Neutrophil (primary cell): Measurements from ENCODE around the gene SETD3.

ENCODE experiments used
- H3K27ac ChIP-seq: fragments of 200-600 bp; sonication (generic); 2 replicates; pipeline ENCODE4 v1.5.1; 2016; ENCODE audit warnings: mild to moderate bottlenecking, moderate library complexity
- H3K27me3 ChIP-seq: fragments of 200-600 bp; sonication (generic); 2 replicates; pipeline ENCODE4 v1.6.0; 2016; ENCODE audit warnings: mild to moderate bottlenecking
- H3K36me3 ChIP-seq: fragments of 200-600 bp; sonication (generic); 2 replicates; pipeline ENCODE4 v1.5.1; 2017
- H3K4me1 ChIP-seq, 2 experiments: fragments of 200-600 bp in 1 of 2; sonication (generic) in 1 of 2; 1 replicate in 1 of 2; 2 replicates in 1 of 2; pipeline versions ENCODE4 v1.5.1 to v1.6.1; 2013 to 2016; ENCODE audit warnings: low read depth in 1 of 2, low read length in 1 of 2, mild to moderate bottlenecking in 1 of 2, moderate library complexity in 1 of 2; ENCODE audit not compliant: control insufficient read depth in 1 of 2, insufficient read depth in 1 of 2
- H3K4me3 ChIP-seq, 2 experiments: fragments of 200-600 bp in 1 of 2; sonication (generic) in 1 of 2; 1 replicate in 1 of 2; 2 replicates in 1 of 2; pipeline ENCODE4 v1.5.1; 2013 to 2016; ENCODE audit warnings: low read depth in 1 of 2, low read length in 1 of 2, mild to moderate bottlenecking in 1 of 2, moderate library complexity in 1 of 2
- H3K9me3 ChIP-seq: fragments of 200-600 bp; sonication (generic); 2 replicates; pipeline ENCODE4 v1.5.1; 2016
- TF ChIP-seq, protein P1 (sequence below): fragments of 200-600 bp; sonication (generic); IDR thresholded peaks from 2 replicates; pipeline ENCODE4 v1.5.1; 2016; ENCODE audit warnings: antibody characterized with exemption

Gene SETD3

DNA sequence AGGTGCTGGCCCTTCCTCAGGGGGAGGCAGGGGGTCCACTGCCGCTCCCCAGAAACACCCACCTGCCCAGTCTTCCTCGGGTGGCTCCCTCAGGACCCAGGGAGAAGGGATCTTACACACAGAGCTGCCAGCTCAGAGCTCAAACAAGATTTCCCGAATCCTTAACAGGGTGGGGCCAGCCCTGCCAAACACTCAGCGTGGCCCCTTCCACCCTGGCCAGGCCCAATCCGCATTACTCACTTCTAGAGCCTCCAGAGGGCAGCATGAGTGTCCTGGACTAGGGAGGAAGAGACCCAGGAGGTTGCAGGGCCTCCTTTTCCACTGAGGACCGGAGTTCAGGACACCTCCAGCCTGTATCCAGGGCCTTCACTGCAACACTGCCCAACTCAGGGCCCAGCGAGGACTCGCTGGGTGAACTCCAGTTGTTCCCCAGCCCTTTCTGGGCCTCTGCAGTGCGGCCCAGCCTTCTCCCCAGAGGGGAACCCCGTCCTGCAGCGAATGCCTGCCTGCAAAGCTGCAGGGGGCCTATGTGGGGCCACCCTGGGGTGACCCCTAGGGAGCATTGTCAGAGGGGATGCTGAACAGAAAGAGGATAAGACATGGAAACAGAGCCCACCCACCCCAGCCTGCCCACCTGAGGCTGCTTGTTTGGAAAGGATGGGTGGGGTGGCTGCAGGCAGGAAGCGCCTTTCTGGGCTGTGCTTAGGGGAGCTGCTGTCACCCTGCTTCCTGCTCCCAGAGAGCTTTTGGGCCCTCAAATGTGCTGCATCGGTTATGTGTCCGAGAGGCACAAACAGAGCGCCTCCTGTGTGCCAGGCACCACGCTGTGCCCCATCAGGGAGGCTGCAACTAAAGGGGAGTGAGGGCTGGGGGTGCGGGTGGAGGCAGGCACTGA is 44.4 kb upstream of the SETD3 start:
- Histone ChIP-seq H3K4me1 (no peaks in the 10 kb centered on the region), H3K9me3 (no peaks in the 10 kb centered on the region), H3K36me3 (no peaks in the 10 kb centered on the region), H3K27ac (no peak overlapping the region), H3K27me3 (no peaks in the 10 kb centered on the region), H3K4me3 (no peak overlapping the region)
- TF ChIP-seq, protein P1, sequence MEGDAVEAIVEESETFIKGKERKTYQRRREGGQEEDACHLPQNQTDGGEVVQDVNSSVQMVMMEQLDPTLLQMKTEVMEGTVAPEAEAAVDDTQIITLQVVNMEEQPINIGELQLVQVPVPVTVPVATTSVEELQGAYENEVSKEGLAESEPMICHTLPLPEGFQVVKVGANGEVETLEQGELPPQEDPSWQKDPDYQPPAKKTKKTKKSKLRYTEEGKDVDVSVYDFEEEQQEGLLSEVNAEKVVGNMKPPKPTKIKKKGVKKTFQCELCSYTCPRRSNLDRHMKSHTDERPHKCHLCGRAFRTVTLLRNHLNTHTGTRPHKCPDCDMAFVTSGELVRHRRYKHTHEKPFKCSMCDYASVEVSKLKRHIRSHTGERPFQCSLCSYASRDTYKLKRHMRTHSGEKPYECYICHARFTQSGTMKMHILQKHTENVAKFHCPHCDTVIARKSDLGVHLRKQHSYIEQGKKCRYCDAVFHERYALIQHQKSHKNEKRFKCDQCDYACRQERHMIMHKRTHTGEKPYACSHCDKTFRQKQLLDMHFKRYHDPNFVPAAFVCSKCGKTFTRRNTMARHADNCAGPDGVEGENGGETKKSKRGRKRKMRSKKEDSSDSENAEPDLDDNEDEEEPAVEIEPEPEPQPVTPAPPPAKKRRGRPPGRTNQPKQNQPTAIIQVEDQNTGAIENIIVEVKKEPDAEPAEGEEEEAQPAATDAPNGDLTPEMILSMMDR, result no peak

GRCh38 chr14:99524091-99524661 is 43.5 kb upstream of the SETD3 start:
- no peak overlapping the region for H3K4me3 ChIP-seq
- no peaks in the 10 kb centered on the region for H3K9me3 ChIP-seq
- H3K4me1 ChIP-seq, result no peaks in the 10 kb centered on the region
- no peak overlapping the region for H3K27ac ChIP-seq
- H3K27me3 ChIP-seq, result no peaks in the 10 kb centered on the region
- H3K36me3 ChIP-seq, result no peaks in the 10 kb centered on the region
- TF ChIP-seq, protein P1, result no peak

- TF ChIP-seq, protein P1, result no peak
- no peaks in the 10 kb centered on the region for H3K36me3 ChIP-seq
- H3K27ac ChIP-seq, result no peak overlapping the region
- no peak overlapping the region for H3K4me3 ChIP-seq
- no peaks in the 10 kb centered on the region for H3K27me3 ChIP-seq
- H3K9me3 ChIP-seq, result no peaks in the 10 kb centered on the region
- no peaks in the 10 kb centered on the region for H3K4me1 ChIP-seq
These were observed 43.0 kb upstream of the SETD3 start for GRCh38 chr14:99523704-99524055.

GRCh38 chr14:99522934-99523703 is 42.5 kb upstream of the SETD3 start:
- Histone ChIP-seq H3K27me3 (no peaks in the 10 kb centered on the region), H3K4me1 (no peaks in the 10 kb centered on the region), H3K27ac (no peak overlapping the region), H3K4me3 (no peak overlapping the region), H3K36me3 (no peaks in the 10 kb centered on the region), H3K9me3 (no peaks in the 10 kb centered on the region)
- TF ChIP-seq, protein P1, result no peak

DNA sequence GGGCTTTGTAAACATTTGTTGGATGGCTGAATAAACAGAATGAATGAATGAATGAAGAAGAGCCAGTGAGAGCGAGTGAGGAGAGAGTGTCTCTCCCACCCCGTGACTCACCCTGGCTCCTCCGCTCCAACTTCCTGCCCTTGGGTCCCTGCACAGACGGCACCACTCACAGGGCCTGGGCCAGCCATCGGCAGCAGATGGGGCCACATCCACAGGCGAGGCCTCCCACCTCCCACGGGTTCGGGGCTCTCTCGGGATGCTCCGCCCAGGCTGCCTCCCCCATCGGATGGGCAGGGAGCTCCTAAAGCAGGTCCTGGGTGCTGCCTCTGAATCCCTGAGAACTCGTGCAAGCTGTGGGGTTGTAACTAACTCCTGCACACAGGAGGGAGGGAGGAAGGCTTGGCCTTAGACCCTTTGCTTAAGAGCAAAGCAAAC is 41.8 kb upstream of the SETD3 start:
- H3K9me3 ChIP-seq, result no peaks in the 10 kb centered on the region
- no peaks in the 10 kb centered on the region for H3K4me1 ChIP-seq
- TF ChIP-seq, protein P1, result no peak
- H3K27ac ChIP-seq, result no peak overlapping the region
- H3K36me3 ChIP-seq, result no peaks in the 10 kb centered on the region
- no peaks in the 10 kb centered on the region for H3K27me3 ChIP-seq
- no peak overlapping the region for H3K4me3 ChIP-seq
